Effector memory CD8-positive, alpha-beta T cell (primary cell): ENCODE data around the gene UGDH.

Experiments
- ATAC-seq: fragments of 150-1000 bp; cut with Tn5 transposase; replicated peaks from 2 replicates; pipeline ENCODE4 v1.10.0; 2021; ENCODE audit warnings: mild to moderate bottlenecking, moderate library complexity
- DNase-seq, 3 experiments: peaks; one replicate each; pipeline ENCODE4 v3.0.0; 2021
- H3K27ac Mint-ChIP-seq, 2 donors: one replicate each; pipeline ENCODE4 v1.8.0; 2022; ENCODE audit warnings: mild to moderate bottlenecking in 2 of 2, mixed read lengths in 2 of 2, moderate library complexity in 2 of 2
- H3K27me3 Mint-ChIP-seq, 2 donors: one replicate each; pipeline ENCODE4 v1.8.0; 2022; ENCODE audit warnings: mixed read lengths in 2 of 2
- H3K36me3 Mint-ChIP-seq: one replicate; pipeline ENCODE4 v1.8.0; 2022; ENCODE audit warnings: mild to moderate bottlenecking, moderate library complexity, mixed read lengths; ENCODE audit not compliant: insufficient read depth
- H3K4me1 Mint-ChIP-seq, 2 donors: one replicate each; pipeline ENCODE4 v1.8.0; 2022; ENCODE audit warnings: low read depth in 2 of 2, mixed read lengths in 2 of 2
- H3K4me3 Mint-ChIP-seq, 2 donors: one replicate each; pipeline ENCODE4 v1.8.0; 2022; ENCODE audit warnings: mild to moderate bottlenecking in 2 of 2, mixed read lengths in 2 of 2, moderate library complexity in 2 of 2
- H3K9me3 Mint-ChIP-seq, 2 donors: one replicate each; pipeline ENCODE4 v1.8.0; 2022; ENCODE audit warnings: mixed read lengths in 2 of 2
- total RNA-seq, 9 experiments: gene quantifications; one replicate each; lab custom pipeline; 2026; lab: John Stamatoyannopoulos, UW

The UGDH gene
- total RNA-seq = 3.4 to 38.5 (median 26.9) reads per million in 9 experiments

DNA sequence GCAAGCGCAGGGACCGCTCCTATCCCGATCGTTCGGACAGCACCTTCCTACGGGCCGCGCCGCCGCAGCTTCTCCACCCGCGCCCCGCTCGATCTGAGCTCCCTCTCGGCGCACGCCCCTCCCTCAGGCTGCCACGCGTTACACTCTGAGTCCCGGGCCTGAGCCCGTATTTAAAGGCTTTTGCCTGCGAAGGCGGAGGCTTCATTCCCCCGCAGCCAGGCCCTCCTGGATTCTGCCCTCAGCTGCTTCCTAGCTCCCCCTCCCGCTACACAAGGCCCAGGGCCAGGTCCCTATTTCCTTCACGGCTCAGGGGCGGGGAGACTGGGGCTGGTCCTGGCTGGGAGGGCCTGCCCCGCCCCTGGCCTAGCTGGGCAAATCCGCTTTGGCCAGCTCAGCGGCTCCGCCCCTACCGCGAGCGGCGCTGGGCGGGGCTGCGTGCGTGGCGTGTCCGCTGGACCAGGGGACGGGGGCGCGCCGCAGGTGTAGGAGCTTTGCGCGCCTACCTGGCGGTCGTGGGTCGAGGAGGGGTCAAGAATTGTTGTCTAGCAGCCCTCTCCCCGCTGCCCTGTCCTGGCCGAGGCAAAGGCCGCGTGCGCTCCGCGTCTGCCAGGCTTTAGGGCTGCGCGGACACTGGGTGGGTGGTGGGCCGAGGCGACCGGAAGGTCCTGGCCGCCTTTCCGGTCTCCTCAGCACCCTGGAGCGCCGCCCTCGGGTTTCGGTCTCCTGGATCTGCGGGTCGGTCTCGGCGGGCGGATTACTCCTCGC is at the start of gene UGDH:
UGDH (minus strand) TSS at position 144 of the 765 bp plus-strand sequence. CDS start 5,927 bp downstream, outside the sequence.
- DNase-seq (peak; percentile 84 to 89 (median 85)), ATAC-seq (peak; percentile 97)
- peaks cover 13 to 14% of the 10 kb centered on the region in 2 donors for H3K4me1 Mint-ChIP-seq
- peaks cover 5 to 13% of the 10 kb centered on the region in 2 donors for H3K9me3 Mint-ChIP-seq
- peak within 1 kb of the TSS; percentile 94 to 95 for H3K27ac Mint-ChIP-seq
- no peaks in the 10 kb centered on the region for H3K36me3 Mint-ChIP-seq
- peak within 1 kb of the TSS; percentile 96 to 98 for H3K4me3 Mint-ChIP-seq
- H3K27me3 Mint-ChIP-seq = no peaks in the 10 kb centered on the region

DNA sequence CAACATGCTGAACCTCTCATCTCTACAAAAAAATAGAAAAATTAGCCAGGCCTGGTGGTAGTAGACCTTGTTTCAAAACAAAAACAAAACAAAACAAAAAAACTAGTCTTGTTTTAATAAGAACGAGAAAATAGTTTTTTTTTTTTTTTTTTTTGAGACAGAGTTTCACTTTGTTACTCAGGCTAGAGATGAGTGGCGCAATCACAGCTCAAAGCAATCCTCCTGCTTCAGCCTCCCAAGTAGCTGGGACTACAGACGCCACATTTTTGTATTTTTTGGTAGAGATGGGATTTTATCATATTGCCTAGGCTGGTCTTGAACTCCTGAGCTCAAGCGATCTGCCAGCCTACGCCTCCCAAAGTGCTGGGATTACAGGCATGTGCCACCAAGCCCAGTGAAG is 47.7 kb upstream of the UGDH start:
- DNase-seq (no peak), ATAC-seq (no peak)
- no peak overlapping the region for H3K27ac Mint-ChIP-seq
- no peak overlapping the region for H3K4me3 Mint-ChIP-seq
- no peaks in the 10 kb centered on the region for H3K9me3 Mint-ChIP-seq
- H3K36me3 Mint-ChIP-seq = peaks cover 4% of the 10 kb centered on the region
- H3K4me1 Mint-ChIP-seq = peaks cover 0 to 1% of the 10 kb centered on the region in 2 donors
- no peaks in the 10 kb centered on the region for H3K27me3 Mint-ChIP-seq

DNA sequence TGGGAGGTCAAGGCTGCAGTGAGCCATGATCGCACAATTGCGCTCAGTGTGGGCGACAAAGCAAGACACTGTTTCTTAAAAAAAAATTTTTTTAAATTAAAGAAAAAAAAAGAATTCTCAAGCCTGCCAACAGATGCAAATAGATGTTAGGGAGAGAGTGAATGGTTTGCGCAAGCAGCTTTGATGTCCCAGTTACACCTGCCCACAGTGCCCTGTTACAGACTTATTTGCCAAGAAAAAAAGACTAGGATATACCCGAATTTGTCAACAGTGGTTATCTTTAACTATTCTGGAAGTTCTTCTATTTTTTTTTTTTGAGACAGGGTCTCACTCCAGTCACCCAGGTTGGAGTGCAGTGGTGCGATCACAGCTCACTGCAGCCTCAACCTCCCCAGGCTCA is 44.3 kb upstream of the UGDH start:
- Mint-ChIP-seq H3K36me3 (no peaks in the 10 kb centered on the region), H3K9me3 (no peaks in the 10 kb centered on the region), H3K27me3 (no peaks in the 10 kb centered on the region), H3K4me3 (no peak overlapping the region), H3K27ac (no peak overlapping the region), H3K4me1 (peaks cover 1 to 7% of the 10 kb centered on the region in 2 donors)
- no peak for ATAC-seq
- no peak for DNase-seq

GRCh38 chr4:39571054-39571453 is 43.8 kb upstream of the UGDH start:
- no peaks in the 10 kb centered on the region for H3K9me3 Mint-ChIP-seq
- peaks cover under 1 to 7% of the 10 kb centered on the region in 2 donors for H3K4me1 Mint-ChIP-seq
- H3K36me3 Mint-ChIP-seq = no peaks in the 10 kb centered on the region
- peak overlapping the region in 1 of 2 donors; percentile 46 for H3K27ac Mint-ChIP-seq
- no peak for ATAC-seq
- H3K4me3 Mint-ChIP-seq = no peak overlapping the region
- DNase-seq = no peak
- H3K27me3 Mint-ChIP-seq = no peaks in the 10 kb centered on the region

GRCh38 chr4:39569209-39569608 is 42.0 kb upstream of the UGDH start:
- no peak for DNase-seq

GRCh38 chr4:39568805-39569204 is 41.6 kb upstream of the UGDH start:
- Mint-ChIP-seq H3K36me3 (peaks cover 7% of the 10 kb centered on the region), H3K9me3 (no peaks in the 10 kb centered on the region), H3K27ac (peak overlapping the region in 1 of 2 donors; percentile 74), H3K4me3 (peak overlapping the region in 1 of 2 donors; percentile 46), H3K27me3 (no peaks in the 10 kb centered on the region), H3K4me1 (peaks cover 0 to 7% of the 10 kb centered on the region in 2 donors)
- DNase-seq (no peak), ATAC-seq (peak; percentile 40)

More at GRCh38 chr4:39569209-39569608, 42.0 kb upstream of the UGDH start:
- H3K9me3 Mint-ChIP-seq = no peaks in the 10 kb centered on the region
- H3K27ac Mint-ChIP-seq = peak overlapping the region in 1 of 2 donors; percentile 74
- peaks cover 7% of the 10 kb centered on the region for H3K36me3 Mint-ChIP-seq
- H3K4me3 Mint-ChIP-seq = peak overlapping the region in 1 of 2 donors; percentile 46
- peaks cover 0 to 7% of the 10 kb centered on the region in 2 donors for H3K4me1 Mint-ChIP-seq
- no peak for ATAC-seq
- H3K27me3 Mint-ChIP-seq = no peaks in the 10 kb centered on the region

DNA sequence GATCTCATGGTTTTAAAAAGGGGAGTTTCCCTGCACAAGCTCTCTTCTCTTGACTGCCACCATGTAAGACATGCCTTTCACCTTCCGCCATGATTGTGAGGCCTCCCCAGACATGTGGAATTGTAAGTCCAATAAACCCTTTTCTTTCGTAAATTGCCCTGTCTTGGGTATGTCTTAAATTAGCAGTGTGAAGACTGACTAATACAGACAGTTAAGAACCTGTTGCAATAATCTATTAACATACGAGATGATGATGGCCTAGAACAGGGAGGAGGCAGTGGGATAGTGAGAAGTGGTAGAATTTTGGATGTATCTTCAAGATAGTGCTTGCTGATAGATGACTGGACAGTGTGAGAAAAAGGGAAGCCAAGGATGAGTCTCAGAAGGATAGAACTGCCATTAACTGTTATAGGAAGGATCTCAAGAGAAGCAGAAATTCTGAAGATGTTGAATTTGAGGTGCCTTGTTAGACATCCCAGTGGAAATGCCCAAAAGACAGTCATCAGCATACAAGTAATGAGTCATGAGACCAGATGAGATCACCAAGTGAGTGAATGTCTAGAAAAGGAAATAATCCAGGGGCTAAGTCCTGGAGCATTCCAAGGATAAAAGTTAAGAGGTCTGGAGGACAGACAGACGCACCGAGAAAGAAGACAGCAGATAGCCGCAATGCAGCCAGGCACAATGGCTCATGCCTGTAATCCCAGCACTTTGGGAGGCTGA is 38.8 kb upstream of the UGDH start:
- H3K9me3 Mint-ChIP-seq = no peaks in the 10 kb centered on the region
- no peak overlapping the region for H3K4me3 Mint-ChIP-seq
- no peak for ATAC-seq
- no peak overlapping the region for H3K27ac Mint-ChIP-seq
- H3K4me1 Mint-ChIP-seq = peaks cover 0 to 7% of the 10 kb centered on the region in 2 donors
- H3K27me3 Mint-ChIP-seq = no peaks in the 10 kb centered on the region
- DNase-seq = no peak
- H3K36me3 Mint-ChIP-seq = peaks cover 10% of the 10 kb centered on the region

GRCh38 chr4:39563346-39563847 is 36.2 kb upstream of the UGDH start:
- DNase-seq (no peak), ATAC-seq (no peak)
- Mint-ChIP-seq H3K27ac (no peak overlapping the region), H3K4me3 (no peak overlapping the region), H3K4me1 (no peaks in the 10 kb centered on the region), H3K9me3 (no peaks in the 10 kb centered on the region), H3K36me3 (peaks cover 13% of the 10 kb centered on the region), H3K27me3 (no peaks in the 10 kb centered on the region)

DNA sequence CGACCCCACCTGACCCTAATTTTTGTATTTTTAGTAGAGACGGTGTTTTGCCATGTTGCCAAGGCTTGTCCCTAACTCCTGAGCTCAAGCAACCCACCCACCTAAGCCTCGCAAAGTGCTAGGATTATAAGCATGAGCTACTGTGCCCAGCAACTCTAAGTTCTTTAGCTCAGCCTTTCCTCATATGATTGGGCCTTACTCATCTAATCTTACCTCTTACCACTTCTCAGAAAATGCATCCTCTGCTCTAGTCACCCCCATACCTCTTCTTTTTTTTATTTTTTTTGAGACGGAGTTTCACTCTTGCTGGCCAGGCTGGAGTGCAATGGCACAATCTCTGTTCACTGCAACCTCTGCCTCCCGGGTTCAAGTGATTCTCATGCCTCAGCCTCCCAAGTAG is 35.6 kb upstream of the UGDH start:
- Mint-ChIP-seq H3K4me1 (no peaks in the 10 kb centered on the region), H3K27me3 (no peaks in the 10 kb centered on the region), H3K27ac (no peak overlapping the region), H3K9me3 (no peaks in the 10 kb centered on the region), H3K36me3 (peaks cover 13% of the 10 kb centered on the region), H3K4me3 (no peak overlapping the region)
- ATAC-seq = no peak
- no peak for DNase-seq

DNA sequence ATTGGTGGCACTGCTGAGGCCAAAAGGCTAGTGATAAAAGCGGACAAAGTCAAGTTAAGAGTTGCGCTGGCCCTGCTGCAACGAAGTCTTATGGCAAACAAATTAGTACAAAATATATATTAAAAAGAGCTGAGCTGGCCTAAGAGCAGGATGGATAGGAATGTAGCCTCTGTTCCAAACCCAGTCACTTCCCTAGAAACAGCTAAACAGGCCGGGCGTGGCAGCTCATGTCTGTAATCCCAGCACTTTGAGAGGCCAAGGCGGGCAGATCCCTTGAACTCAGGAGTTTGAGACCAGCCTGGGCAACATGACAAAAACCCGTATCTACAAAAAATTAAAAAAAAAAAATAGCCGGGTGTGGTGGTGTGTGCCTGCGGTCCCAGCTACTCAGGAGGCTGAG is 32.4 kb upstream of the UGDH start:
- no peak overlapping the region for H3K27ac Mint-ChIP-seq
- no peak for ATAC-seq
- H3K4me1 Mint-ChIP-seq = no peaks in the 10 kb centered on the region
- H3K9me3 Mint-ChIP-seq = no peaks in the 10 kb centered on the region
- no peak for DNase-seq
- H3K36me3 Mint-ChIP-seq = peaks cover 18% of the 10 kb centered on the region
- no peak overlapping the region for H3K4me3 Mint-ChIP-seq
- no peaks in the 10 kb centered on the region for H3K27me3 Mint-ChIP-seq

GRCh38 chr4:39555472-39555871 is 28.2 kb upstream of the UGDH start:
- Mint-ChIP-seq H3K36me3 (peaks cover 25% of the 10 kb centered on the region), H3K4me3 (no peak overlapping the region), H3K27me3 (no peaks in the 10 kb centered on the region), H3K9me3 (no peaks in the 10 kb centered on the region), H3K27ac (no peak overlapping the region), H3K4me1 (no peaks in the 10 kb centered on the region)
- no peak for ATAC-seq
- no peak for DNase-seq

GRCh38 chr4:39548425-39549067 is 21.3 kb upstream of the UGDH start:
- Mint-ChIP-seq H3K36me3 (peaks cover 13% of the 10 kb centered on the region), H3K4me1 (no peaks in the 10 kb centered on the region), H3K27ac (no peak overlapping the region), H3K4me3 (no peak overlapping the region), H3K27me3 (no peaks in the 10 kb centered on the region), H3K9me3 (no peaks in the 10 kb centered on the region)
- ATAC-seq (no peak), DNase-seq (no peak)

DNA sequence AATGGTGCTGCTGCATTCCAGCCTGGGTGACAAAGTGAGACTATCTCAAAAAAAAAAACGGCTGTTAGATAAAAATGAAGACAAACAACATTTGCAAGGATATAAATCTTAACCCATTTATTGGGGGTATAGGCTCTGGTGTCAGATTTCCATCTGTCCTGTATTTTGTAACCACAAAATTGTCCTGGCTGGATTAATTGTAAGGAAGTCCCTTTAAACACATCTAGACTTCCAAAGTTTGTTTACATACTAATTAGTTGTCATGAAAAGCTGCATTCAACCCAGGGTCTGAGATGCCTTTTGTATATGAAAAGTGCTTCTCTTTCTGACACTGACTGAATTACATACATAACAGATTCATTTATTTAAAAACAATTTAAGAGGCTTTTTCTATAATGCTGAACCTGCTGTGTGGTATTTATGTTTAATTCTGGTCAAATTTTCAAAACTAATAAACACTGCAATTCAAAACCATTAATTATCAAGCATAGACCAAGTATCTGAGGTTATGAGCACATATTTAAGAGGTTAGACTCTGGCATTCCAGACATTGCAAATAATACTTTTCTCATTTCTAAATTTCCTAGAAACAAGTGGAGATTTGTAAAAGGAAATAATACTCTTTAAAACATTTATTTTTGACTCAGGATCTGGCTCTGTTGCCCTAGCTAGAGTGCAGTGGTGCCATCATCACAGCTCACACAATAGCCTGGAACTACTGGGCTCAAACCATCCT is 17.5 kb upstream of the UGDH start:
- no peak overlapping the region for H3K27ac Mint-ChIP-seq
- H3K4me1 Mint-ChIP-seq = no peaks in the 10 kb centered on the region
- ATAC-seq (no peak), DNase-seq (no peak)
- H3K27me3 Mint-ChIP-seq = no peaks in the 10 kb centered on the region
- H3K9me3 Mint-ChIP-seq = no peaks in the 10 kb centered on the region
- H3K4me3 Mint-ChIP-seq = no peak overlapping the region
- H3K36me3 Mint-ChIP-seq = no peaks in the 10 kb centered on the region
